ENCODE measurements around the gene ADAMTS9.

ADAMTS9 gene

GRCh38 chr3:64651741-64652241 is 36.0 kb downstream of the ADAMTS9 start:
- DNase-seq (ENCODE audit: low read depth): no peak

DNA sequence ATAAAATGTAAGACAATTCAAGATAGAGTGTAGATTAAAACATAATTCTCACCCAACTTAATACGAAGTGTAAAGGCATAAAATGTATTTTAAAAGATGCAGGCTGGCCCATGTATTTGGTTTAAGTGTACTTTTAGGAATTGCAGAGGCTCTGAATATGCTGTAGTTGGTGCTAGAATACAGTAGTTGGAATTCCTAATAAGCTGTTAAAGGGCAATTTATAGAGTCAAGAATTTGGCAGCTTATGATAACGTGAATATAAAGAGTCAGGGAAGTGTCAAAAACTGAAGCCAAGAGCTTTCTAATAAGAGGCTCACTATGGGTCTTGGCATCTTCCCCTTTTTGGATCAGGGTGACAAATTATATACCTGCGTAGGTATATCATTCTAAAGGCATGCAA is 36.5 kb downstream of the ADAMTS9 start:
- no peak for DNase-seq (ENCODE audit: low read depth)

GRCh38 chr3:64650715-64651114 is 37.1 kb downstream of the ADAMTS9 start:
- no peak for DNase-seq (ENCODE audit: low read depth)

DNA sequence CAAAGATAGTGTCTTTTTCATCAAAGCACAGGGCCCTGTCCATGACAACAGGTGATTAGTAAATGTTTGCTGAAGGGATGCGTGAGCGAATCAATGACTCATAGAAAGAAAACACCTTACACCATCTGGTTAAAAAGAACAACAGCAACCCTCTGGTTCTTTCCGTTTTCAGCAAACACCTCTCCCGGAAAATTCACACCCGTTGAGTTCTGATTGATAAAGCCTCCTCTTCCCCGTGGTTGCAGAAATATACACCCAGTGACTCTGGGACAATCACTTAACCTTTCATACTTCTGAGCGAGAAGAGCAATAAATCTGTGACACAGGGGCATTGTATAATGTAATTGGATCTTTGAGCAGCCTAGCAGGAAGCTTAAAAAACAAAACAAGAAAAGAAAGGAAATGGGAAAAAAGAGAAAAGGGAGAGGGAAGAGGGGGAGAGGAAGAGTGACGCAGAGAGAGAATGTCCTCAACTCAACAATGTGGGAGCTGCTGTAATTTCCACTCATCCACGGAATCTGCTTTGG is 37.6 kb downstream of the ADAMTS9 start:
- DNase-seq (ENCODE audit: low read depth): no peak

DNA sequence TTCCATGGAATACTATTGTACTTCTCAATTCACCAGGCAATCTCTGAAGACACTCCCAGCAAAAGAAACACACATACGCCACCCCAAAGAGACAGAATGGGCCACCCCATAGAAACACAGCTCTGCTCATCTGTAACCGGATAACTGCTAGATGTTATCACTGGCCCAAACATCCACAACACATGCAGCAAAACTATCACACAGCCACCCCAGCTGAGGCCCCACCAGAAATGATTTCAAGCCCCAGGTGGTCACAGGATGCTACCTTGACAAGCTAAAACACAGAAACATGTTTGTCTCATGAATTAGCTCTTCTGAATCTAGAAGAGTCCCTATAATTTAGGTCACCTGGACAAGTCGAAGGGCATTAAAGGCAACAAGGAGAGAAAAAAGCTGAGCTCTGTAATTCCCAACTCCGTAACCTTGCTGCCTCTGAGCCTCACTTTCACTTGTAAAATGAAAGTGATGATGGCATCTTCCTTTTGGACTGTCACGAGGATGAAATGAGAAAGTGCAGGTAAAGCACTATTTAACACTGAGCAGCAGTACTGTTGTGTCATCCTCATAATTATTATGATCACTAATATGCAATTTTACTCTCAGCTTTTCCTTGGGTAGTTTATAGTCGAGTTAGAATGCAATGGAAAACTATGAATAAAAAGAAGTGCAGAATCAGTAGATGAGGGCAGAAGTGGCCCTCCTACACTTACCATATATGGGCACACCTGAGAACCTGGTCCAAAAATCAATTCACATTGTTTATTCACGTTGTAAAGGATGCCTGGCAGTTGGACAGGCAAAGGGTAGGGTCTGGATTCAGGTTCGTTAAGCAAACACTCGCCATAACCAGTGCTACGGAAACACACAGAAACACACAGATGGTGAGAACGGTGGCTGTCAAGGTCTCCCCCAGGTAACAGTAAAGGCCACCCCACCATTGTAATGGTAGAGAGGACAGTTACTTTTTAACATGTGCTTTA is 38.6 kb downstream of the ADAMTS9 start:
- no peak for DNase-seq (ENCODE audit: low read depth)

DNA sequence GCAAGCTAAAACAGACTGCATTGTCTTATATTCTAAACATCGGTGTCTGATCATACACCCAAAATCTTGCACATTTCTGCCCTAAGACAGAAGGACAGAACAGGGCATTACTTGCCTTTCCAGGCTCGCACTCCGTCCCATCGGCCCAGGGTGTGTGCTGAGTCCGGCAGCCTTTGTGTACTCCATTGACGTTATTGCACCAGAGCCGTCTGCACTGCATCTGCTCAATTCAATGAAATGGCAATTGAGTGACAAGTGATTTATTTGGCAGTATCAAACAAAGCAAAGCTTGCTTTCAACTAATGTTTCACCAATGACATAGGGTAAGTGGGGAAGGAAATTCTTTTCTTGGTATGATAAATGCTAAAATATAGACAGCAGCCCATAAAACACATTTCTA is 40.0 kb downstream of the ADAMTS9 start:
- DNase-seq (ENCODE audit: low read depth): no peak

DNA sequence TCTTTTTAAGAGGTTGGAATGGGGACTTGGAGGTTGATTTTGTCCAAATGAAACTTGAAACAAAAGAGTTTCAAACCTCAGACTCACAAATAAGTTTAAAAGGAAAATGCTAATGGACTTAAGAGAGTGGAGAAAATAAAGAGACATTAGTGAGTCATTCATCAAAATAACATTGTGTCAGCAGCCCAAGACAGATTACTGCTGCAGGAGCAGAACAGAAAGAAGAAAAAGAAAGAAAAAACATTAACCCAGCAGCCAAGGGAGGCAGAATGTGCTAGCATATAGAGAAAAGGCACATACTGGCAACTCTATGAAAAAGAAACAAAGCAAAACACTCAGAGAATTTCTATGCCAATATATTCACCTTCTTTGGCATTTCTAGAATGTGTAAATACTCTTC is 42.6 kb downstream of the ADAMTS9 start:
- no peak for DNase-seq (ENCODE audit: low read depth)

DNA sequence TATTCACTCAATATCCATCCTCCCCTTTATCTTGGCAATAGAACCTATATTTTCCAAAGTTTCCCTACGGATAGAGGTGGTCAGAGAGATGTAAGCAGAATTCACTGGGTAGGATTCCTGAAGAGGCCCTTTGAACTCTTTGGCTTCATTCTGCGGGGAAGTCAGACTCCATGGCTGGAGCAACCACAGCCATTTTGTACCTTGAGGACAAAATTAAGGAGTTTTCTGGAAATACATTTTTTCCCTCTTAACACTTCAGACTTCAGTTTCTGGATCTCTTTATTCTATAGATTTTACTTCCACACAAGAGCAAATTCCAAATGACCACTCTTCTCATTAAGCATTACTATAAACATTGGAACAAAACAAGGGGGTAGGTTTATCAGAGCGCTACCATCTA is 43.3 kb downstream of the ADAMTS9 start:
- DNase-seq (ENCODE audit: low read depth): no peak

DNA sequence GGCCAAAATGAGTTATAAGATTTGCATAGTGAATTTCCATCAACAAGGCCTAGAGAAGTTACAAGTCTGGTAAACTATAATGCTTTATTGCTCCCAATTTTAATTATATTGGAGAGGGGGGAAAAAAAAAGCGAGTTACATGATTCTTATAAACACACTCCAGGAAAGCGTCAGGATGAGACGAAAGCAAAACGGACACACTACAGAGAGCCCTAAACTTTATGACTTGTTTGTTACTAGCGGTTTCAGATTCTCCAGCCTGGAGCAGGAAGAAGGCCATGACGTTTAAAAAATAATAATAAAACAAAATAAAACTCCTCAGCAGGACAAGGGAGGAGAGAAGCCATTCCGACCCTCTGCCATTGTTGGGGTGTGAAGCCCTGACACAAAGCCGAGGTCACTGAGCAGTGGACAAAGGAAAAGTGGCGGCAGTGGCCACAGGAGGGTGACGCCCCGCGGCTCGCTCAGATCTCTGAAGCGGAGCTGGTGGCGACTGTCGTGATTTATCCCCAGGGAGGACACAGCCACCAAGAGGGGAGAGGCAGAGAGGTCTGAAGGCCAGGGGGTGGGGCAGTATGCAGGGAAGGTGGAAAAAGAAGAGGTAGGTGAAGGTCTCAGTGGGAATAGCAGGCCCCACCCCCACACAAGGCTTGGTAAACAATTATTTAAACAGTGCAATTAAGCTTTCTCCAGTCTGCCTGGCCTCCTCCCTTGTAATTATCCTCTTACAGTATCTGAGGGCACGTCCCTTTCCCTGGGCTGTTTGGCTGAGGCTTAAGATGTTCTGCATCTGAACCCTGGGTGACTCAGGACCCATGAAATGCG is 45.3 kb downstream of the ADAMTS9 start:
- no peak for DNase-seq (ENCODE audit: low read depth)

GRCh38 chr3:64638981-64639481 is 48.8 kb downstream of the ADAMTS9 start:
- no peak for DNase-seq (ENCODE audit: low read depth)

DNA sequence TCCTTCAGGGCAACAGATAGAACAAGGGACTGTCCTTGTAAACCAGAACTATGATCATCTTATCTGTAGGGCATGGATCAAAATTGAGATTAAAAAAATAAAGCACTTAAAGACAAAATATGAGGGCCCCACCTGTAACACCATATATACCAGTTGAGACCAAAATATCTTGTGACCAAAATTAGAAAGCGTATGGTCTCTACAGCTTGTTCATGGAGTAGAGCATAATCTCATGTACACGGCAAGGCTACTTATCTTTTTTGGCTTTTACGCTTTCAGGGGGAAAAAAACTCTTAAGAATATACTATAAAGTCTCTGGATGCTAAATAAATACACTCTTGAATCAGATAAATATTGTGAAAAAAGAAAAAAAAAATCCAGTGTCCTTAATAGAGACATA is 49.3 kb downstream of the ADAMTS9 start:
- DNase-seq (ENCODE audit: low read depth): no peak

GRCh38 chr3:64634417-64634816 is 53.4 kb downstream of the ADAMTS9 start:
- DNase-seq (ENCODE audit: low read depth): no peak

DNA sequence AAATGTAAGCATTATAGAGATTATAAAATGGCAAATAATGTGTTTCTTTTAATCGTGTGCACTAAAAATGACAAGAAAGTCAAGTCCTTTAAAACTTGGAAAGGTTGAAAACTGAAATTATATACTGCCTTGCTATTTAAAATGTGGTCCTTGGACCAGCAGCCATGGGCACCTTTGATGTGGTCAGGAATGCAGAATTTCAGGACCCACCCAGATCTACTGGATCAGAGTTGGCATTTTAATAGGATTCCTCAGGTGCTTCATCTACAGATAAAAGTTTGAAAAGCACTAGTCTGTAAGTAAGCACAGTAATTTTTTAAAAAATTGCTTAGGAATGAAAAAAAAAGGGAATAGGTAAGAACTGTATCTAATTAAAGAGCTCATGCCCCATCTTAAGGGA is 55.8 kb downstream of the ADAMTS9 start:
- no peak for DNase-seq (ENCODE audit: low read depth)

DNA sequence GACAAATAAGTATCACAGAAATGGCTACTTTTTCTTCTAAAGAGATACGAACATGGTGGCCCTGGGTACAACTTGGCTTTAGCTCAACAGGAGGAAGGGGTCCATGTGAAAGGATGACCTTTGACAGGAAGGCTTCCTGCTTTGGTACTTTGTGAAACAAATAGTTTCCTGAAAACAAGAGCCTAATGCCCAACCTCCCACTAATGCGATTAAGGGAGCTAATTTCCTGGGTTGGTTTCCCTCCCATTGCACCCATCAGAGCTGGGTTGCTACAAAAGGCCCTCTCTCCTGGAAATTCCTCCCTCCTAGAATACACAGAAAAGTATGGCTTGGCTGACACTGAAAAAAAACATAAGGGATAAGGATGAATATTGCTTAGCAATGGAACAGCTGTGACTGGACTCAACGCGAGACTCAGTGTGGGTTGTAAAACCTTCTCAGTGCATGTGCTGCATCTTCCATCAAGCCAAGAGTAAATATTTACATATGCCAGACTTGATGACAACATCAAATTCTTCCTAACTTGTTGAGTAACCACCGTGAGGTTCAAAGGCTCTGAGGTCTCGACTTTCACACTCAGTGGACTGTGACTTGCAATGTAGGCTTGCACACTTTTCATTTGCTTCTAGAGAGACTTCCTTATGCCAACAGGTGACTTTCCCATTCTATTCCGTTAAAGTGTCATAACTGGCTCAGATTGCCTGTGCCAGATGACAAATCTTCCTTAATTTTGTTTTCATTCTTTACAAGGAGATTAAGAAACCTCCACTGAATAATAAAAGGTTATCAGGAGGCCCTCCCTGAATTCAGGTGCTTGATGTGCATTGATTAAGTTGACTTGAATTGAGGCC is 60.1 kb downstream of the ADAMTS9 start:
- DNase-seq (ENCODE audit: low read depth): no peak

DNA sequence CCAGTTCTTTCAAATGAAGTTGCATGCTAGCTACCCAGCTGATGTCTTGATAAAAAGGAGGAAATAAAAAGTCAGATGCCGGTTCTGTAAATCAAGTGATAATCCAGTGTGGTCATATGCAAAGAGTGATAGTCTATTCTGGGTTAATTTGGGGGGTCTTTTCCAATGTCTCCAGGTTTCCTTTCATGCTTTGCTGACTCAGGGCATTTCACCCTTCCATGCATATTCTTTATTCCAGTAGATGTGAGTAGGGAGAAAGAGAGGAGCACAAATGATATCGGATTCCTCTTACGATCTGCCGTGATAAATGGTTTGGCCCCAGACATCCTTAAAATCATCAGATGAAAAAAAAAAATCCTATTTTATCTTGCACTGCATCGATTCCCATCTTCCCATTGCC is 60.8 kb downstream of the ADAMTS9 start:
- DNase-seq (ENCODE audit: low read depth): no peak

DNA sequence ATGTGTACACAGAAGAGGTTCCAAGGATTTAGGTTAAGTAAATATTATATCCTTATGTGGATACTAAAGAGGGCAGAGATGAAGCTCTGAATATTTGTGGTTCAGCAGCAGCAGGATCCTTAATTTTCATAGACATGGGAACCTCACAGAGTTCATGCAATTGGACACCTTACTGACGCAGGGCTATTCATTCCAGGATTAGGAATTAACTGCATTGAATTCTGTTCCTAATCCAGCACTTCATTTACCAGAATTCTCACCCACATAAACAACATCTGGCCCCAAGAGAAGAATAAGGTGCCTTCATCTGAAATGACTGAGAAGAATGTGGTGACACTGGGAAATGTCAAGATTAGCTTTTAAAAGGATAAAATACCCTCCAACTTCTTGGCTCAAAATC is 62.4 kb downstream of the ADAMTS9 start:
- DNase-seq (ENCODE audit: low read depth): no peak

DNA sequence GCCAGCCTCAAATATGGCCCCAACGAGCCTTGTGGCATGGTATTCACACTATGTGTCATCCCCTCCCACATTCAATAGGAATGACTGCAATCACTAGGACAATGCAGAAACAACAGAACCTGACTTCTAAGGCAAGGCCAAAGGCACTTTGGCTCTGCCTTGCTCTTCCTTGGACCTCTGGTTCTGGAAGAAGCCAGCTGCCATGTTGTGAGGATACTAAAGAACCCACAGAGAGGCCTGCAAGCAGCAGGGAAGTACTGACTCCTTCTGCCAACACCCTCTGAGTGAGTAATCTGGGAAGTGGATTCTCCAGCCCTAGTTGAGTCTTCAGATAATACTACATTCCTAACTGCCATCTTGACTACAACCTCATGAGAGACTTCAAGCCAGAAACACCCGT is 64.7 kb downstream of the ADAMTS9 start:
- DNase-seq (ENCODE audit: low read depth): no peak

DNA sequence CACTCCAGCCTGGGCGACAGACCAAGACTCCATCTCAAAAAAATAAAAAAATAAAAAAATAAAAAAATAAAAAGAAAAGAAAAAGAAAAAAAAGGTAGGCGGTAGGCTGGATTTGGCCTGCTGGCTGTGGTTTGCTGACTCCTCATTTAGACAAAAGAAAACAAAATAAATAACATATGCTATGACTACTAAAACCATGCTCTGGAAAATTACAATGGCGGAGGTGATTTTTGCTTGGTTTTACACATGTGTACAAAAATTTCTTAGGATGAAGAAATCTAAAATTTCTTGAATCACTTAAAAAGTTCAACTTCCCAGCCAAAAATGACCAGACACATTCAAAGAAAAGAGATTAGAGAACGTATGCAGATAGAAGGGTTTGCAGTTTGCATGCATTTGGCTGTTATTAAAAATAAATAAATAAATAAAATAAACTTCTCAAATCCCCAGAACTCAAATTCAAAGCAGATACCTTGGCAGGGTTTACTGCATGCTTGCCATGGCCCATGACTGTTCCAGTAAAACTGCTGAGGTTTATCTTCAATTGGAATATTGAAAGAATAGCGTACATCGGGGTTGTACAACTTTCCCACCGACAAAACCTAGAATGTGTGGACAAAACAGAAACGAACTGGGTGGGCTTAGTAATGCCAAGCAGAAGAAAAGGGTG is 65.9 kb downstream of the ADAMTS9 start:
- DNase-seq (ENCODE audit: low read depth): no peak

GRCh38 chr3:64621275-64621674 is 66.5 kb downstream of the ADAMTS9 start:
- no peak for DNase-seq (ENCODE audit: low read depth)

DNA sequence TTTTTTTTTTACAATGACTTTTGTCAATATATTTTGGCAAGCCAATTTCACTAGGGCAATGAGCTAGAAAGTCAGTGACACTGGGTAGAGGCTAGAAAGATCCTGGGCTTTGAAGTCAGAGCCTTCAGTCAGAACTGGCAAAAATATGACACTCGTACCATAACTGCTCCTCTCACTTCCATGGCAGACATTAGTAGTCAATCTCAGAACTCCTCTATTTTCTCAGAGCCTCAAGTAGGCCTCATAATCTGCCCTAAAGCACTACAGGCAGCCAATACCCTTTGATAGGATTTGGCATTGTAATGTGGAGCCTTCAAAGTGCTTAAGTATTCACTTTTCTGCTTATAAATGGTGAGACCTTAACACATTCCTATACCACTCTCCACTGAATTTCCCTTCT is 67.8 kb downstream of the ADAMTS9 start:
- no peak for DNase-seq (ENCODE audit: low read depth)

DNA sequence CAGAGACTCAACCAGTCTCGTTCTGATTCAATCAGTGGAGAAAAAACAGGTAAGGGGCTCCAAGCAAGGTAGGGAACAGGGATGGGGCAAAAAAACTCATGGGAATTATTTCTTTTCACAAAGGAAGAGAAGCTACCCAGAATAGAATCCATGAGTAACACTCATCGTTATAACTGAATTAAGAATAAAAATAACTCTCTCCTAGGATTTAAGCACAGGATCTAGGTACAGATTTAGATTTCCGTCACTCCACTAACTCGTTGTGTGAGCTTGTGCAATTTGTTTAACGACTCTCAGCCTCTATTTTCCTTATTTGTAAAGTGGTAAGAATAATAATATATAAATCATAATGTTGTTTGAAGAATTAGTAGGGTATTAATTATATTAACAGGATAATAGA is 68.6 kb downstream of the ADAMTS9 start:
- DNase-seq (ENCODE audit: low read depth): no peak

All from activated T-cell treated with anti-CD3 and anti-CD28 coated beads for 1 hour (primary cell).